DMS53 treated with DMSO at 0.1 percent for 48 hours (cell line): Measurements from ENCODE around the gene RTL5.

Source experiments
- DNase-seq: peaks from one replicate; lab custom pipeline; 2025; ENCODE audit not compliant: unreplicated experiment; lab: John Stamatoyannopoulos, UW

The RTL5 gene

DNA sequence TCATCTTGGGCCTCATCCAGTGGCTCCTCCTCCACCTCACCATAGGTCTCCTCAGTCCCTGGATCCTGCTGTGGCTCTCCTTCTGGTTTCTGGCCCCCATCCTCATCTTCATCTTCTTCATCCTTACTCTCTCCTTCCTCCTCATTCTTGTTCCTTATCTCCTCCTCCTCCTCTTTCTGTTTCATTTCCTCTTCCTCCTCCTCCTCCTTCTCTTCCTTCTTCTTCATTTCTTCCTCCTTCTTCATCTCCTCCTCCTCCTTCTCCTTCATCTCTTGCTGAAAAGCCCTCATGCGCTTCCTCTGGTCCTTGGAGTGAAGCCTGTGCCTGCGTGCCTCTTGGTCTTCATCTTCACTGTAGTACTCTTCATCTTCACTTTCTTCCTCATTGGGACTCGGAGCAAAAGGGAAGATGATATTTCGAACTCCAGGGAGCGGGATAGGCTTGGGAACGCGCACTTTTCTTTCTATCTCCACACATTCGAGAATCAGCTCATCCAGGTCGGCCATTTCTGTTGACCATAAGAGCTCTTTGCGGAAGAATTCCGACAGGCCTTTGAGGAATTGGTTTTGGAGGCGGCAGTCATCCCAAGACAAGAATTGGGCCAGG lies 1.5 kb downstream of the RTL5 start:
- DNase-seq, result no peak

DNA sequence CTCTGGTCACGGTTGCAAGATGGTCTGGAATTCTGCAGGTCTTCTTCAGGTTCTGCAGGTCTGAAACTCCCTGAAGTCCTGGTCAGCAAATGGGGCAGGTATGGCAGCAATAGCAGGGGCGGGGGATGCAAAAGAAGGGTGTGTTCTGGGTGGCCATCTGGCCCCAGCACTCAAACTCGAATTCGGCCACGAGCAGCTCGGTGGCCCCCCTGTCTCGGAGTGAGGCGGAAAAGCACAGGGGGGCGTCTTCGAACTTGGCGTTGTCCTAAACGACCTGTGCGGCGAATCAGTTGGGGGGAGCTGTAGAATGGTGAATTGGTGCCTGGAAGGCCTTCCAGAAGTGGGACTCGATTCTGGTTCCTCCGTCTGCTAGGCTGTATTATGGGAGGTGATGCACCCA lies 2.1 kb downstream of the RTL5 start:
- DNase-seq, result no peak

DNA sequence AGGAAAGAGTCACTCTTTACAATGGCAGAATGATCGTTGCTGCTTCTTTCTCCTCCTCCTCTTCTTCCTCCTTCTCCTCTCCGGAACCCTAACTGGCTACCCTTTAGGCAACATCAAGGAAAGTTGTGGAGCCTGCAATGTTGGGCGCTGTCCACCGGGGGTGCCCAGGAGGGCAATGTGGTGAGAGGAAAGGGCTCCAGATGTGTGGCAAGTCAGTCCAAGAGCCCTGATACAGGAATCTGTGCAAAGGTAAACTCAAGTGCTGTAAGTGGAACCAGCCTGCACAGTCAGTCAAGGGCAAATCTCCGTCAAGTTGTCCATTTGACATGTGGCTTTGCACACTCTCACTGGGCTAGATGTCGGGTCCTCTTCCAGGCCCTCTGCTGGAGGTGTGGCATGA lies 2.8 kb downstream of the RTL5 start:
- no peak for DNase-seq

- DNase-seq, result no peak
These were observed 3.4 kb downstream of the RTL5 start for GRCh38 chrX:72128183-72128834.

- DNase-seq, result no peak
These were observed 4.4 kb downstream of the RTL5 start for GRCh38 chrX:72127332-72127731.

GRCh38 chrX:72126539-72127140 lies 5.1 kb downstream of the RTL5 start:
- peak; percentile 61 for DNase-seq

DNA sequence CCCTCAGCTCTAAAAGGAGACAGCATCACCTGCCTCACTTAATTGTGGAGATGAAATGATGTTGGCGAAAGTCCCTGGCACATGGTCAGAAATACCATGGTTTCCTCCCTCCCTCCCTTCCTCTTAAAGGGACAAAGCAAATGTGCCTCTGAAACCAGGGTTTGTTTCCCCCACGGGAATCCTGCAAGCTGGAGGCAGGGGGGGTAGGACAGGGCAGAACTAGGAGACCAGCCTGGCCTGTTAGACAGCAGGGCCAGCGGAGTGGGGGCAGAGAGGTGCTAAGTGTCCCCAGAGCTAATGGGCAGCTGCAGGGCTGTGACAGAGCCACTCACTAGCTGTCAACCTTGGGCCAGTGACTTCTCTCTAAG lies 5.7 kb downstream of the RTL5 start:
- no peak for DNase-seq

DNA sequence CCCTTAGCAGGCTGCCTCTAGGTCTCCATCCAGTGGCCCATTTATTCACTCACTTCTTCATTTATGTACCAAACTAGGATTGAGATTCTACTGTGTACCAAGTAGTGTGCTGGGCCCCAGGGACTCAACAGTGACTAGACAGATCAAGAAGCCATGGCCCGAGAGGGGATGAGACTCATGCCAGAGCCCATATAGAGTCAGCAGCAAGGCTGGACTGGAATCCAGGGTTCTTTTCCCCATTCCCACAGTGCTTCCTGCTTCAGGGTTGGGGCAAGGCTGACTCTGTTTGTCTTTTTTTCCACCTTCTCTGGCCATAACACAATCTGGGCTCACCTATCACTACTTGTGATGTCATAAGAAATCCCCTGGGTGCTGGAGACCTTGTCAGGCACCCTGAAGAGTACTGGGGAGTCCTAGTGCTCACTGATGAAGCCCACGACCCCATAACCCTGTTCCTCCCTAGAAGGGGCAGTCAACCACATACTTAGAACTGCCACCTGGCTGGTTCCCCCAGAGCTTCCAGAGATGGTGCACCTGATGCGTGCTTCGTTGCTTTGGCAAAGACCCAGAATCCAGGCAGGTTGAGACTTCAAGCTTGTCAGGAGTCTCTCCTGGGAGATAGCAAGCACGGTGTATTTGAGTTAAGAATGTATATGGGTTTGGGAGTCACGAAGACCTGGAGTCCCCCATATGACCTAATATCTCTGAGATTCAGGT lies 6.2 kb downstream of the RTL5 start:
- no peak for DNase-seq

- DNase-seq, result no peak
These were observed 7.0 kb downstream of the RTL5 start for GRCh38 chrX:72124540-72125201.

GRCh38 chrX:72123471-72124185 lies 8.1 kb downstream of the RTL5 start:
- no peak for DNase-seq

DNA sequence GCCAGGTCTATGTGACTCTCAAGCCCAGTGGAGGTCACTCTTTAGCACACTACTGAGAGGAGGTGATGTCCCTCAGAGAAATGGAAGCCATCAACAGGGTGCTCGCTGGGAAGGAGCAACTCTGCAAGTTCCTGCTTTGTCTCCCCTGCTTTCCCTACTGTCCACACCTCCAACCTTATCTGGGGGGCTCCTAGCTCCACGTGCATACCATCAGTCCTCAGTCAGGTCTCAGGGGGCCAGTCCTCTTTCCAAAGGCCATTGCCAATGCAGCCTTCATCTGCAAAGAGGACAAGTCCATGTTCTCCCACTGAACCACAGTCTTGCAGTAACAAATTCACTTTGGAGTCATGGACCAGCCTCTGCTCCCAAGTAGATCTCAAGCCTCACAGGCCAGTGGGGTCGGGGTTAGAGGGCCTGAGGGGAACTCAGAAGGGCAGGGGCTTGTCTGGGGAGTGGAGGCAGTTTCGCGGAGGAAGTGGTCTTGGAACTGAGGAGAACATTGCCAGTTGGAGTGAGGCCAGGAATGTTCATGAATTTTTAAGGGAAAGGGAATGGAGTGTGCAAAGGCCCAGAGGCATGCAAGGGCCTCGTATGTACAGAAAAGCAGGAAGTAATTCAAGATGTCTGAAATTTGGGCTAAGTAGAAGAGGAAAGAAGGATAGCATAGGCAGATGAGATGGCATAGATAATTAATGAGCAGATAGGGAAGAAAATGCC lies 8.9 kb downstream of the RTL5 start:
- no peak for DNase-seq

DNA sequence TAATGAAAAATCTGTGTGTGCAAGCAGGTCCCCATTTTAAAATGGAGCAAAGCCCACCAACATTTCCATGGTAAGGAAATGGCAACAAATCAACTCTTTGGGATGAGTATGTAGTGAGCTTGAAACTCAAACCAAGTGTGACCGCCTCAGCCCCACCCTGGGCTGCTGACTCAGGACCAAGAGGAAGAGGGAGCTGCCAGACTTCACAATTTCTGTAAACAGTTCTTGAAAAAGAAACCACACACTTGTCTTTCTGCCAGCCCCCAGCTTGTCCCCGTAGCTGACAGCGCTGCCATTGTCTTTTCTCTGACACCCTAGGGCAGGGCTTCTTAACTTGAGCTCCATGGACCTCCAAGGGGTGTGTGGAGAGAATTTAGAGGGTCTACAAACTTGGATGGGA lies 10.3 kb downstream of the RTL5 start:
- DNase-seq, result no peak

DNA sequence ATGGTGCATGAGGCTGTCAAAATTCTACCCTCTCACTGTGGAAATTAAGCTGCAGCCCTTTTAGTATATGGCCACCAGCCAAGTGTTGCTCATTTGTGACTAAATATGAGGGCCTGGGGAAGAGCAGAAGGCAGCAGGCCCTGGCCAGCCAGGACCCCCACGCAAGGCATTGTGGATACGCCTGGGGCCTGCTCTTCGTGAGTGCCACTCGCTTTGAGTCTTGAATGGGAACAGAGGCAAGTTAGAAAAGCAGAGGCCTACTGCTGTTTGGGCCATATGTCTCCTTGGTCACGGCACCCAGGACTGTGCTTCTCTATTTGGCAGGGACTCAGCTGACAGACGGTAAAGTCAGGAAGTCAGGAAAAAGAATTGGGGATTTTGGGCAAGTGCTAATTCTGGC lies 10.9 kb downstream of the RTL5 start:
- no peak for DNase-seq

DNA sequence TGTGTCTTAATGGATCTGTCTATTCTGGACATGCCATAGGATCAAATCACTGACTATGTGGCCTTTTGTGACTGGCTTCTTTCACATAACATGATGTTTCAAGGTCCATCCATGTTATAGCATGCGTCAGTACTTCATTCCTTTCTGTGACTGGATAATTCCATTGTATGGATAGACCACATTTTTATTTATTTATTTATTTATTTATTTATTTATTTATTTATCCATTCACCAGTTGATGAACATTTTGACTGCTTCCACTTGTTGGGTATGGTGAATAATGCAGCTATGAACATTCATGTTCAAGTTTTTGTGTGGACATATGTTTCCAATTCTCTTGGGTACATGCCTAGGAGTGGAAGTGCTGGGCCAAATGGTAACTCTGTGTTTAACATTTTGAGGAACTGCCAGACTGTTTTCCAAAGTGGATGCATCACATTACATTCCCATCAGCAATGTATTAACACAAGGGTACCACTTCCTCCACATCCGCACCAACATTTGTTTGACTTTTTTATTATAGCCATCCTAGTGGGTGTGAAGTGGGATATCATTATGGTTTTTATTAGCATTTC lies 14.0 kb downstream of the RTL5 start:
- DNase-seq, result no peak

- no peak for DNase-seq
These were observed 16.3 kb downstream of the RTL5 start for GRCh38 chrX:72115380-72115779.

DNA sequence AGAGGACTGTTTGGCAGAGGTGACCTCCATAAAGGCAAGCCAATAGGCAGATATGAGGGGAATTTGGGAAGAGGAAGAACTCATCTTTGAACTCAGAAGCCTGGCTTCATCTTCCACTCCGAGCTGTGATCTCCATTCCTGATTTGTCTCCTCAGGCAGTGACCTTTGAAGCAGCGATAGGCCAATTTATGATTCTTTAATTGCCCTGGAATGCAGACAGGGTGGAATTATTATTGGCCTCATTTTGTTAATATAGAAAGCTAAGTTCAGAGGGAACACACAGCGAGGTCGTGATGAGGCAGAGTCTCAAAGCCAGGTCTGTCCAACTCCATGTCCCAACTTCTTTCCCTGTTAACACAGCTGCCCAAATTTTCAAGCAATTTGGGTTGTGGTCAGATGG lies 16.9 kb downstream of the RTL5 start:
- DNase-seq, result no peak

DNA sequence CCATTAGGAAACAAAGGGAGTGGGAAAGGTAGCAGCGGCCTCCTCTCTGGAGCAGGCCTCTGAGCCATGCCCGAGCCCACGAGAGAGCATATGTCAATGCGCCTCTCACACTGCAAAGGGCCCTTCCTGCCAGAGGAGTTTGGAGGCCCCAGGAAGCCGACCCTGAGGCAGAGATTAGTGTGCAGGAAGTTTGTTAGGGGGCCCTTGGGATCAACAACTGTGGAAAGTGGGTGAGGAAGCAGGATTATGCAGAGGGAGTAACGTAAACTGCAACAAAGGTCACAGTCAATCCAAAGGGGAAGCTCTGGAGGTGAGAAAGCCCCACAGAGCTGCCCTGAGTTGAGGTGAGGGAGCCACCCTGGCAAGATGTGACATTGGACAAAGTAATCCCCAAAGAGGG lies 17.4 kb downstream of the RTL5 start:
- DNase-seq, result no peak

DNA sequence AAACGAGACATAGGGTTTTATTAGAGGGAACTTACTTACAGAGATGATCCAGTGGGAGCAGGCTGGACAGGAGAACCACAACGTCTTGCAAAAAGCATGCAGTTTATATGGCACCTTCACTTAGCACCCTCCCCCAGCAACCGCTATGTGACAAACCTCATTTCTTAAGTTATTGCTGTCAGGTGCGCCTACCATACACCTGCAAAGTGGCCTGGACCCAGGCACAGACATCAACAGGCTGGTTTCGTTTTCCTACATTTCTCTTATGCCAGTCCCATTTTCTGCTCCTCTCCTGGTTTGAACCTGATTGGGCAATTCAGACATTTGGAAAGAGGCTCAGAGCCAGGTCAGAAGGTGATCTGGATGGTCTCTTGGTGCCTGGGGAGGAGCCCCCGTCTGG lies 18.3 kb downstream of the RTL5 start:
- DNase-seq, result no peak

- no peak for DNase-seq
These were observed 20.6 kb downstream of the RTL5 start for GRCh38 chrX:72110876-72111708.
